ENCODE measurements around the gene MYRFL.

The MYRFL gene

DNA sequence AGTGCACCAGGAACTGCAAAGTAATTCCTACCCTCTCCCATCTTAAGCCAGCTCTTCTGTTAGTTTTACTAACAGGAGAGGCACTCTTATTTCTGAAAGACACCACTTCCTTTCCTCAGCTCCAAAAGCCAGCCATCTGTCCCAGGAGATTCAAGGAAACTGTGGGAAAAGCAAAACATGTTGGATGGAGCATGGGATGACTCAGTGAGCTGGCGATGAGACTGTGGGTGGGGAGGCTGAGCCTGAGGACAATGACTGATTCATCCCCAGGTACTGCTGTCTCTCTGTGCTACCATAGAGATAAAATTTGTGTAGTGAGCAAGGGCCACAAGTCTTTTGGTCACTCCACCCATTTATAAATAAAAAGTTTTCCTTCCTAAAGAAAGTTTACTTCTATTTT lies 141.4 kb downstream of the MYRFL start:
- TF ChIP-seq, protein P1, sequence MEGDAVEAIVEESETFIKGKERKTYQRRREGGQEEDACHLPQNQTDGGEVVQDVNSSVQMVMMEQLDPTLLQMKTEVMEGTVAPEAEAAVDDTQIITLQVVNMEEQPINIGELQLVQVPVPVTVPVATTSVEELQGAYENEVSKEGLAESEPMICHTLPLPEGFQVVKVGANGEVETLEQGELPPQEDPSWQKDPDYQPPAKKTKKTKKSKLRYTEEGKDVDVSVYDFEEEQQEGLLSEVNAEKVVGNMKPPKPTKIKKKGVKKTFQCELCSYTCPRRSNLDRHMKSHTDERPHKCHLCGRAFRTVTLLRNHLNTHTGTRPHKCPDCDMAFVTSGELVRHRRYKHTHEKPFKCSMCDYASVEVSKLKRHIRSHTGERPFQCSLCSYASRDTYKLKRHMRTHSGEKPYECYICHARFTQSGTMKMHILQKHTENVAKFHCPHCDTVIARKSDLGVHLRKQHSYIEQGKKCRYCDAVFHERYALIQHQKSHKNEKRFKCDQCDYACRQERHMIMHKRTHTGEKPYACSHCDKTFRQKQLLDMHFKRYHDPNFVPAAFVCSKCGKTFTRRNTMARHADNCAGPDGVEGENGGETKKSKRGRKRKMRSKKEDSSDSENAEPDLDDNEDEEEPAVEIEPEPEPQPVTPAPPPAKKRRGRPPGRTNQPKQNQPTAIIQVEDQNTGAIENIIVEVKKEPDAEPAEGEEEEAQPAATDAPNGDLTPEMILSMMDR (IDR thresholded peaks at IDR 0.05; ENCODE audit: low read depth, low read length), result no peak
- H3K4me3 ChIP-seq (ENCODE audit: low read depth, low read length), result no peak overlapping the region

DNA sequence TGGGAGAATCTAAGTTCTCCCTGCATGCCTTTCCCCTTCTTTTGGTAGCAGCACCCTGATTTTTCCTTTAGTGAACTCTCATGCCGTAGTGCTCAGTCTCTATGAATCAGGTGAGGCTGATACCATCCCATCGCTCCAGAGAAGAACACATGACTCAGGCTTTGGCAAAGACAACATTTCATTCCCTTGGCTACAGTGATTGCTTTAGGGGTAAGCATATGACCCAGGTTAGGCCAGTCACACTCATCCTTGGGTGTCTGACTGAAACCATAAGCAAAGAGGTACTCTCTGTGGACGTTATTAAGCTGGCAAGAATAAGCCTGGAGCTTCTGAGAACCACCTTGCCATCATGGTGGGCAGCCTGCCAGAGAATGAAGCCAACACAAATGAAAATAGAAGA lies 141.8 kb downstream of the MYRFL start:
- TF ChIP-seq, protein P1 (IDR thresholded peaks at IDR 0.05; ENCODE audit: low read depth, low read length), result no peak
- H3K4me3 ChIP-seq (ENCODE audit: low read depth, low read length), result no peak overlapping the region

DNA sequence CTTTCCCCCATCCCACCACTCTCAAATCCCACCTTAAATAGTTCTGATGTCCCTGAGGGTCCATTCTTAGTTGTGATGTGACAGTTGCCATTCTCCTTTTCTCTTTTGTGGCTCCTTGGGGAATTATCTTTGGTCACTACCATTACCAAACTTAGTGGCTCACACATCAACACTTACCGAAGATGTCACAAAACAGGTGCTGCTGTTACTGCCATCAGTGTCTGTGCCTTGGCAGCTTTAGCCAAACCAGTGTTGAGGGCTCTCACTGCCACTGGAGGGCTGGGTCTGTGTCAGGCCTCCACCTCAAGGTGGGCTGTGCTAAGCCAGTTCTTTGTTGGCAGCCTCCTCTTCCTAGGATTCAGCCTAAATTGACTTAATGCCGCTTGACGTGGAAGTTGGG lies 144.0 kb downstream of the MYRFL start:
- no peak overlapping the region for H3K4me3 ChIP-seq (ENCODE audit: low read depth, low read length)
- TF ChIP-seq, protein P1 (IDR thresholded peaks at IDR 0.05; ENCODE audit: low read depth, low read length), result no peak

DNA sequence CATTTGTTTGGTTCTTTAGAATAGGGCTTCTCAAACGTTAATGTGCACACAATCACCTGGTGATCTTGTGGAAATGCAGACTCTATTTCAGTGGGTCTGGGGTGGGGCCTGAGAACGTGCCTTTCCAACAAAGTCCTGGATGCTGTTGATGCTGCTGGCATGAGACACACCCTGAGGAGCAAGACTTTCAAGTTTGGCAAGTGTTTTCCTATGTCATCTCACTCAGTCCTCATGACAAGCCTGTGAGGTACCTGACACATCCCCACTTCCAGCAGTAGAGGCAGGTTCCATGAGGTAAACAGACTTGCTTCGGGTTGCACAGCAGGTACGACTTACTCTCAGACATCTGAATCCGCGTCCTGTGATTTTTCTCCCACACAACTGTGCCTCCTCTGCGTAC lies 147.1 kb downstream of the MYRFL start:
- TF ChIP-seq, protein P1 (IDR thresholded peaks at IDR 0.05; ENCODE audit: low read depth, low read length), result no peak
- no peak overlapping the region for H3K4me3 ChIP-seq (ENCODE audit: low read depth, low read length)

DNA sequence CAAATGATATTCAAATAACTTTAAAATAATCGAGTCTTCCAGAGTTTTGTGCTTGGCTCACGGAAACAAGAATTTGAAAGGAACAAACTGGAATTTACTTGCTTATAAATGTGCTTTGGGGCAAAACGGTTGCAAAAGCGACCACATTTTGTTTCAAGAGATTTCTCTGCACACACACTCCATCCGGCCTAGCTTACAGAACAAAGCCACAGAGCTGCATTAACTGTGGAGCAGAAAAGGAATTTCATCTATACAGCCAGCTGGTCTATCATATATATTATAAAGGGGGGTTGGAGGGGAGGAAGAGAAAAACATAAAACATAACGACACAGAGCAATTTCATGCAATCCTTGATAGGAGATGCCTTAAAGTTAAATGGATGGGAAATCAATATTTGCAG lies 153.0 kb downstream of the MYRFL start:
- H3K4me3 ChIP-seq (ENCODE audit: low read depth, low read length), result no peak overlapping the region
- TF ChIP-seq, protein P1 (IDR thresholded peaks at IDR 0.05; ENCODE audit: low read depth, low read length), result no peak

DNA sequence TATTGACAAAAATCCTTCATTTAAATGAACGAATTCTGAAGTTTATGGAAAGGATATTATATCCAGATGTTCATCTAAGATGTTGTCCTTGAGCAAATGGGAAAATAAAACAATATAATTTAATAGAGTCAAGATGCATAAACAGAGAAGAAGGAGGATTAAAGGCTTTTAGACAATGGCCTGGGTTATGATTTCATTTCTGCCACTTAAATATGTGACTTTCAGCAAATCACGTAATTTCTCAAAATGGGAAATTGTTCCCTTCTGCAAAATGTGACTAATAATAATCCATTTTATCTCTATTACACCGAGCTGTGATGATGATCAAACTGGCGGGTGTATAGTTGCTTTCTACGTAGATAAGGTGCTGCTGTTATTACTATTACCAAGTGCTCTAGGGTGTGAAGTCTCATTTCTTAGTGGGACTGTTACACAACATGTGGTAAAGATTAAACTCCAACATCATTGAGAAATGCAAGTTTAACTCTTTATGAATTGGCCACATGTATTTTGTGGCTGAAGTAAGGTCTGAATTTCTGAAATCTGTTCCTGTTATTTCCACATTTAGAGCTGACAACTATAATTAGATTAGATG lies 157.0 kb downstream of the MYRFL start:
- H3K4me3 ChIP-seq (ENCODE audit: low read depth, low read length), result no peak overlapping the region
- TF ChIP-seq, protein P1 (IDR thresholded peaks at IDR 0.05; ENCODE audit: low read depth, low read length), result no peak

DNA sequence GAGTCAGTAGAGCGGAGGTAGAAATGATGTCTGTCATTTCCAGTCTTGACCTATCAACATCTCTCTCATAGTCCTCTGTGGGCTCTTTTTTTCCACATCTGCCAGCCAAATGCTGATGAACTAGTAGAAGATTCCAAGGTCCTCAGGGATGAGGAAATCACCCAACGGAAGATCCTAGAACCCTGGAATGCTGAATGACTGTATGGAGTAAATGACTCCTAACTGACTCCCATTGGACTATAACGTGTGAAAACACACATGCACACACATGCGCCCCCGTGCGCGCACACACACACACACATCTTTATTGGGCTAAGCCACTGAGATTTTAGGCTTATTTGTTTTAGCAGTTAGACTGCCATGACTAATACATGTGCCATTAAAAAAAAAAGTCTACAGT lies 159.2 kb downstream of the MYRFL start:
- TF ChIP-seq, protein P1 (IDR thresholded peaks at IDR 0.05; ENCODE audit: low read depth, low read length), result no peak
- H3K4me3 ChIP-seq (ENCODE audit: low read depth, low read length), result no peak overlapping the region
